H9 (cell line): ENCODE results near the gene AKAP14. TPM values are rescaled to one million over a fixed set of nuclear protein-coding genes. Genes with fewer than 3 reads are reported as not detected.

Experiments used
- DNase-seq: peaks from one replicate; pipeline ENCODE4 v3.0.0-alpha.2; 2017
- H2AFZ ChIP-seq: one replicate; pipeline ENCODE4 v1.6.1; 2013; ENCODE audit warnings: mild to moderate bottlenecking, low read length, control low read depth, moderate library complexity
- H2AK5ac ChIP-seq: 2 replicates; pipeline ENCODE4 v1.6.1; 2013; ENCODE audit warnings: low read length, control low read depth, mixed read lengths; ENCODE audit not compliant: insufficient read length
- H2BK120ac ChIP-seq: one replicate; pipeline ENCODE4 v1.6.1; 2013; ENCODE audit warnings: low read depth, mild to moderate bottlenecking, low read length, control low read depth, inconsistent platforms; ENCODE audit not compliant: poor library complexity, severe bottlenecking
- H2BK12ac ChIP-seq: 2 replicates; pipeline ENCODE4 v1.6.1; 2013; ENCODE audit warnings: low read length, control low read depth, mixed read lengths, low read depth; ENCODE audit not compliant: insufficient read length
- H2BK15ac ChIP-seq: 2 replicates; pipeline ENCODE4 v1.6.1; 2013; ENCODE audit warnings: low read depth, low read length, control low read depth
- H2BK20ac ChIP-seq: one replicate; pipeline ENCODE4 v1.6.1; 2013; ENCODE audit warnings: low read depth, mild to moderate bottlenecking, low read length, control low read depth, inconsistent platforms; ENCODE audit not compliant: poor library complexity, severe bottlenecking
- H2BK5ac ChIP-seq: 2 replicates; pipeline ENCODE4 v1.6.1; 2013; ENCODE audit warnings: low read length, control low read depth, mixed read lengths; ENCODE audit not compliant: insufficient read length
- H3K14ac ChIP-seq: 2 replicates; pipeline ENCODE4 v1.6.1; 2013; ENCODE audit warnings: low read length, control low read depth; ENCODE audit not compliant: insufficient read depth
- H3K18ac ChIP-seq: 2 replicates; pipeline ENCODE4 v1.6.1; 2013; ENCODE audit warnings: low read depth, mild to moderate bottlenecking, mixed read lengths, low read length, control low read depth; ENCODE audit not compliant: insufficient read length
- H3K23ac ChIP-seq: 2 replicates; pipeline ENCODE4 v1.6.1; 2013; ENCODE audit warnings: low read length, control low read depth, mixed read lengths, low read depth; ENCODE audit not compliant: insufficient read length
- H3K23me2 ChIP-seq: 2 replicates; pipeline ENCODE4 v1.6.1; 2013; ENCODE audit warnings: low read depth, mild to moderate bottlenecking, mixed read lengths, low read length, control low read depth; ENCODE audit not compliant: insufficient read length, poor library complexity, severe bottlenecking
- H3K27ac ChIP-seq: 2 replicates; pipeline ENCODE4 v1.5.1; 2013; ENCODE audit warnings: low read length, control low read depth, mixed read lengths, low read depth; ENCODE audit not compliant: insufficient read length
- H3K27me3 ChIP-seq: 2 replicates; pipeline ENCODE4 v1.6.1; 2013; ENCODE audit warnings: low read length, control low read depth, inconsistent platforms; ENCODE audit not compliant: insufficient read depth
- H3K4ac ChIP-seq: 2 replicates; pipeline ENCODE4 v1.6.1; 2013; ENCODE audit warnings: low read depth, mild to moderate bottlenecking, control low read depth, inconsistent platforms, low read length, moderate library complexity
- H3K4me1 ChIP-seq: 2 replicates; pipeline ENCODE4 v1.6.1; 2013; ENCODE audit warnings: low read length, control low read depth, inconsistent platforms; ENCODE audit not compliant: insufficient read depth
- H3K4me2 ChIP-seq: 2 replicates; pipeline ENCODE4 v1.6.1; 2013; ENCODE audit warnings: low read length, control low read depth, mixed read lengths; ENCODE audit not compliant: insufficient read length, insufficient read depth
- H3K56ac ChIP-seq: 2 replicates; pipeline ENCODE4 v1.6.1; 2013; ENCODE audit warnings: low read depth, mild to moderate bottlenecking, mixed read lengths, low read length, control low read depth; ENCODE audit not compliant: insufficient read length
- H3K79me1 ChIP-seq: 2 replicates; pipeline ENCODE4 v1.6.1; 2013; ENCODE audit warnings: low read depth, mild to moderate bottlenecking, moderate library complexity, low read length, control low read depth, inconsistent platforms; ENCODE audit not compliant: insufficient read depth, poor library complexity, severe bottlenecking
- H3K79me2 ChIP-seq: 2 replicates; pipeline ENCODE4 v1.6.1; 2013; ENCODE audit warnings: low read length, control low read depth, inconsistent platforms; ENCODE audit not compliant: insufficient read depth
- H3K9ac ChIP-seq: 2 replicates; pipeline ENCODE4 v1.6.1; 2013; ENCODE audit warnings: low read length, control low read depth, mixed read lengths; ENCODE audit not compliant: insufficient read length; ENCODE audit errors: extremely low read depth
- H3K9me3 ChIP-seq: one replicate; pipeline ENCODE4 v1.6.1; 2013; ENCODE audit warnings: low read depth, low read length, inconsistent platforms; ENCODE audit not compliant: control insufficient read depth
- H3T11ph ChIP-seq: one replicate; pipeline ENCODE4 v1.6.1; 2013; ENCODE audit warnings: mild to moderate bottlenecking, low read length, control low read depth, inconsistent platforms
- H4K20me1 ChIP-seq: one replicate; pipeline ENCODE4 v1.6.1; 2013; ENCODE audit not compliant: control insufficient read depth, insufficient read length, insufficient read depth
- H4K5ac ChIP-seq: 2 replicates; pipeline ENCODE4 v1.6.1; 2013; ENCODE audit warnings: low read depth, mild to moderate bottlenecking, mixed read lengths, low read length, control low read depth; ENCODE audit not compliant: insufficient read length
- H4K8ac ChIP-seq: replicated peaks from 2 replicates; pipeline ENCODE4 v1.6.1; 2013; ENCODE audit warnings: low read length, control low read depth, mixed read lengths, low read depth; ENCODE audit not compliant: insufficient read length
- H4K91ac ChIP-seq: 2 replicates; pipeline ENCODE4 v1.6.1; 2013; ENCODE audit warnings: low read depth, mild to moderate bottlenecking, moderate library complexity, mixed read lengths, low read length, control low read depth; ENCODE audit not compliant: insufficient read length
- H3K27ac Mint-ChIP-seq, 3 experiments: 2 replicates in 2 of 3; 3 replicates in 1 of 3; pipeline ENCODE4 v1.8.0; 2020 to 2021; ENCODE audit warnings: mixed read lengths in 3 of 3, mild to moderate bottlenecking in 1 of 3, moderate library complexity in 1 of 3
- H3K27me3 Mint-ChIP-seq: 2 replicates; pipeline ENCODE4 v1.8.0; 2021; ENCODE audit warnings: low read depth, mild to moderate bottlenecking, moderate library complexity, mixed read lengths
- H3K36me3 Mint-ChIP-seq, 3 experiments: 2 replicates in 2 of 3; 3 replicates in 1 of 3; pipeline ENCODE4 v1.8.0; 2020 to 2021; ENCODE audit warnings: low read depth in 3 of 3, mixed read lengths in 3 of 3; ENCODE audit not compliant: insufficient read depth in 1 of 3
- H3K4me1 Mint-ChIP-seq, 2 experiments: 2 replicates each; pipeline ENCODE4 v1.8.0; 2020; ENCODE audit warnings: mixed read lengths in 2 of 2
- H3K4me3 Mint-ChIP-seq, 2 experiments: 2 replicates in 1 of 2; 3 replicates in 1 of 2; pipeline ENCODE4 v1.8.0; 2020 to 2021; ENCODE audit warnings: mild to moderate bottlenecking in 2 of 2, mixed read lengths in 2 of 2, moderate library complexity in 1 of 2
- H3K9me3 Mint-ChIP-seq, 2 experiments: 2 replicates in 1 of 2; 3 replicates in 1 of 2; pipeline ENCODE4 v1.8.0; 2020; ENCODE audit warnings: mild to moderate bottlenecking in 2 of 2, mixed read lengths in 2 of 2, moderate library complexity in 1 of 2
- WGBS: extraction: QIAGEN DNeasy Blood & Tissue Kit; methylation state at CpG from one replicate; pipeline ENCODE4 v1.1.7; 2013; ENCODE audit warnings: missing lambda C conversion rate, low lambda C conversion rate, mixed read lengths; ENCODE audit not compliant: insufficient read length; ENCODE audit errors: extremely low coverage; 5-methylcytosine and 5-hydroxymethylcytosine counted together
- total RNA-seq: library from RNA; stranded (reverse); gene quantifications from 2 replicates; pipeline ENCODE4 v1.2.1, GENCODE V29; 2021
- TF ChIP-seq, protein P1 (sequence below): fragments of 200-600 bp; sonication (generic); conservative IDR thresholded peaks from 3 replicates; pipeline ENCODE4 v1.8.0; 2021; ENCODE audit warnings: antibody characterized with exemption, mild to moderate bottlenecking

Gene AKAP14
- total RNA-seq, 1 experiment from 2014 or later = not detected

DNA sequence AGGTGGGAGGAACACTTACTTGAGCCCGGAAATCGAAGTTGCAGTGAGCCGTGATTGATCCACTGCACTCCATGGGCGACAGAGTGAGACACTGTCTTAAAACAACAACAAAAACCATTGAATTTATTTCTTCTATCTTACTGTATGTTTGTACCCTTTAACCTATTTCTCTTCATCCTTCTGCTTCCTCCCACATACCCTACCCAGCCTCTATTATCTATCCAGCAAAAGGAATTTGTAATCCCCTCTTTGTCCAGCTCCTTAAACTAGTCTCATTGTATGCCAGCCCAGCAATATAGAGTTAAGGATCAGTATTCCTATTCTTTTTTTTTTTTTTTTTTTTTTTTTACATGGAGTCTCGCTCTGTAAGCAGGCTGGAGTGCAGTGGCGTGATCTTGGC, 49.8 kb downstream of the AKAP14 start:
- Histone ChIP-seq H4K91ac (no peak overlapping the region), H3K23me2 (no peaks in the 10 kb centered on the region), H3K79me1 (no peaks in the 10 kb centered on the region), H4K5ac (no peak overlapping the region), H3K4me1 (no peaks in the 10 kb centered on the region), H2AFZ (no peak overlapping the region), H3K9ac (no peak overlapping the region), H2BK120ac (no peak overlapping the region), H3K18ac (no peak overlapping the region), H3K27me3 (no peaks in the 10 kb centered on the region), H3K4me2 (no peak overlapping the region), H3K56ac (no peak overlapping the region), H2BK20ac (no peak overlapping the region), H3K9me3 (peaks cover 14% of the 10 kb centered on the region), H3K4ac (no peak overlapping the region), H3K27ac (no peak overlapping the region), H2BK15ac (no peak overlapping the region), H3K79me2 (no peaks in the 10 kb centered on the region), H2BK5ac (no peak overlapping the region), H2AK5ac (no peak overlapping the region), H4K8ac (no peak overlapping the region), H4K20me1 (no peaks in the 10 kb centered on the region), H2BK12ac (no peak overlapping the region), H3K23ac (no peak overlapping the region), H3T11ph (no peak overlapping the region), H3K14ac (no peak overlapping the region)
- TF ChIP-seq, protein P1, sequence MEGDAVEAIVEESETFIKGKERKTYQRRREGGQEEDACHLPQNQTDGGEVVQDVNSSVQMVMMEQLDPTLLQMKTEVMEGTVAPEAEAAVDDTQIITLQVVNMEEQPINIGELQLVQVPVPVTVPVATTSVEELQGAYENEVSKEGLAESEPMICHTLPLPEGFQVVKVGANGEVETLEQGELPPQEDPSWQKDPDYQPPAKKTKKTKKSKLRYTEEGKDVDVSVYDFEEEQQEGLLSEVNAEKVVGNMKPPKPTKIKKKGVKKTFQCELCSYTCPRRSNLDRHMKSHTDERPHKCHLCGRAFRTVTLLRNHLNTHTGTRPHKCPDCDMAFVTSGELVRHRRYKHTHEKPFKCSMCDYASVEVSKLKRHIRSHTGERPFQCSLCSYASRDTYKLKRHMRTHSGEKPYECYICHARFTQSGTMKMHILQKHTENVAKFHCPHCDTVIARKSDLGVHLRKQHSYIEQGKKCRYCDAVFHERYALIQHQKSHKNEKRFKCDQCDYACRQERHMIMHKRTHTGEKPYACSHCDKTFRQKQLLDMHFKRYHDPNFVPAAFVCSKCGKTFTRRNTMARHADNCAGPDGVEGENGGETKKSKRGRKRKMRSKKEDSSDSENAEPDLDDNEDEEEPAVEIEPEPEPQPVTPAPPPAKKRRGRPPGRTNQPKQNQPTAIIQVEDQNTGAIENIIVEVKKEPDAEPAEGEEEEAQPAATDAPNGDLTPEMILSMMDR = no peak
- Mint-ChIP-seq H3K27ac (no peak overlapping the region), H3K27me3 (no peaks in the 10 kb centered on the region), H3K4me3 (no peak overlapping the region), H3K4me1 (peaks cover 0 to 9% of the 10 kb centered on the region in 2 experiments; a peak in 2 of 4 replicates), H3K36me3 (peaks cover 2 to 7% (median 5%) of the 10 kb centered on the region in 3 experiments; a peak in 5 of 7 replicates), H3K9me3 (peaks cover 55 to 68% of the 10 kb centered on the region in 2 experiments)
- WGBS = no CpG with 5 or more reads among the region's 6 CpGs
- DNase-seq = no peak
